HG02981 (cell line): ENCODE data around the gene SEMA6C.
A peak's percentile ranks its signal among the peaks of the same experiment; 100 is the strongest.

Experiments used
- ATAC-seq: cut with Tn5 transposase; IDR thresholded peaks from one replicate; pipeline ENCODE4 v1.9.1; 2021; ENCODE audit warnings: mild to moderate bottlenecking, moderate library complexity; ENCODE audit not compliant: unreplicated experiment

The SEMA6C gene

GRCh38 chr1:151164732-151165280 lies 18.4 kb upstream of the SEMA6C start:
- no peak for ATAC-seq

DNA sequence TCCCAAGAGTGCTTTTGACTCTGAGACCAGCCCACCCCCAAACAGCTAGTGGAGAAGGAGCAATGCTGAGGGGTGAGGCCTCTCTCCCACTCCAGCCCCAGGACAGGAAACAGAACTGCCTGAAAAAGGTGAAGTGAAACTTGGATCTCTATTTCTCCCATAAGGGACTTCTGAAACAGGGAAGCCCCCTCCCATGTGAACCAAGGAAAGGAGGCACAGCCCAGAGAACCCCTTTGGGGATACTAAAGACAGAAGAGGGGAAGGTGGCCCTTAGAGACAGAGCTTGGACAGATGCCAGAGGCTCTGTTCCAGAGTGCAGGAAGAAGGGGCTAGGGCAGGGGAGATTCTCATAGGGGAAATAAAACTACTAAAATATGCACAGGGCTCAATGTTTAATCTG lies 12.9 kb upstream of the SEMA6C start:
- no peak for ATAC-seq

- no peak for ATAC-seq
Measured at GRCh38 chr1:151158751-151159251, 12.4 kb upstream of the SEMA6C start.

DNA sequence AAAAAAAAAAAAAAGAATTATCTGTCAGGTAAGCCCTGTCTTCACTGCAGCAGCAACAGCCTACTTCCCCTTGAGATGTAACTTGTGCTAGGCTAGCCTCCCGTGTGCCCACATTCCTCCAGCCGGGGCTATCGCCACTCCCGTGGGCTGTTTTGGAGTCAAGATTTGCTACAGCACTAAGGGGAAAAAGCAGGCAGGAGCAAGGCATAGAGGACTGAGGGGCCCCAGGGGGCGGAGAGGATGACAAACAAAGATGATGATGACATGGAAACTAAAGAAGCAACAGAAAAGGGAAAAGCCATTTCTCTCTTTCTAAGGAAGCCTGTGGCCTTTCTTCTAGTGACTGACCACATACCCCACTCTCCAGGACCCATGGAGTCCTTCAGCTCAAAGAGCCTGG lies 11.9 kb upstream of the SEMA6C start:
- no peak for ATAC-seq

GRCh38 chr1:151157067-151157531 lies 10.7 kb upstream of the SEMA6C start:
- no peak for ATAC-seq

- ATAC-seq = peak; percentile 62
Measured at GRCh38 chr1:151156515-151156819, 10.0 kb upstream of the SEMA6C start, which contains the start of gene TNFAIP8L2. TNFAIP8L2 (plus strand) TSS chr1:151156649; CDS start chr1:151158698, 2,049 bp downstream.

- ATAC-seq = no peak
Measured at GRCh38 chr1:151147665-151148064, 1.2 kb upstream of the SEMA6C start.

DNA sequence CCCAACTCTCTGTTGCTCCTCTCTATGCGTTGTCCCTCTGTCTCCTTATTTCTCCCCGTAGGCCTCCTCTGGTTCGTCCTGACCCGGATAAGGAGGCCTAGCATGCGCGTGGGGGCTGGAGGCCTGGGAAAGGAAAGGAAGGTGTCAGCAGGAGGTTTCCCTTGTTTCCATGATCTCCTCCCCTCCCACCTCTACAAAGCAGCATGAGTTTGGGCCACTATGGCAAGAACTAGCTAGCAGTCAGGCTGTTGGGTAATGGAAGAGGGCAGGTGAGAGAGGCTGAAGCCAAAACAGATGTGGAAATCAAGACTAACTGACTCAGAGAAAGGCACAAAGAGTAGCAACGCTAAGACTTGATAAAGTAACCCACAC lies 687 bp upstream of the SEMA6C start:
- ATAC-seq = no peak

GRCh38 chr1:151146072-151146411 lies 389 bp downstream of the SEMA6C start:
- ATAC-seq = no peak

GRCh38 chr1:151145304-151146071 lies 943 bp downstream of the SEMA6C start:
- no peak for ATAC-seq

- ATAC-seq = no peak
Measured at GRCh38 chr1:151144474-151145303, 1.7 kb downstream of the SEMA6C start.

GRCh38 chr1:151143986-151144385 lies 2.4 kb downstream of the SEMA6C start:
- ATAC-seq = no peak

GRCh38 chr1:151143057-151143435 lies 3.4 kb downstream of the SEMA6C start:
- ATAC-seq = no peak

DNA sequence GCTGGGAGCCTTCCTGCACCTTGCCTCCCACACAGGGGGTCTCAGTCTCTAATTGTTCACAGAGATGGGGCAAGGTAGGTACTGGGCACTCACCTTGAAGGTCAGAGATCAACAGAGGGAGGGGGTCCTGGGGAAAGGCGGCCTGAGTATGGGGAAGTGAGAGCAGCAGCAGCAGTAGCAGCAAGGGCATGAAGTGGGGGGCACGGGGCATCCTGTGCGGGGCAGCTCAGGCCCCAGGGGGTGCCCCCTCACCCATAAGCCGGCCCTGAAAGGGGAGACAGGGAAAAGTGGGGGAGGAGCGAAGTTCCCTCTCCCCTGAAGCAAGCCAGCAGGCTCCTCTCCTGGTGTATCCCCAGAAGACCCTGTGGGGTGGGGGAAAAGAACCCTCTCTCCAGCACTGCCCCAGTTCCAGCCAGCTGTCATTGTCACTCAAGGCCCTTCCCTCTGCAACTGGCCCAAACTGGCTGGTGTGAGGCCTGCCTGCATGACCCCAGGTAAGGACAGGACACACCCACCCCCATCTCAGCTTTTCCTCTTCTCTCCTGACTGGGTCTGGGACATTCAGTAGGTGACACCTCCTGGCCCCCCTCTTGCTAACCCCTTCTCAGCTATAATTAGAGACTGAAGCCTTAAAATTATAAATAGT lies 3.9 kb downstream of the SEMA6C start:
- ATAC-seq = no peak

- ATAC-seq = no peak
Measured at GRCh38 chr1:151137789-151138188, 8.6 kb downstream of the SEMA6C start.

- ATAC-seq = no peak
Measured at GRCh38 chr1:151135433-151136385, 10.7 kb downstream of the SEMA6C start.

- ATAC-seq = no peak
Measured at GRCh38 chr1:151134991-151135390, 11.4 kb downstream of the SEMA6C start.

DNA sequence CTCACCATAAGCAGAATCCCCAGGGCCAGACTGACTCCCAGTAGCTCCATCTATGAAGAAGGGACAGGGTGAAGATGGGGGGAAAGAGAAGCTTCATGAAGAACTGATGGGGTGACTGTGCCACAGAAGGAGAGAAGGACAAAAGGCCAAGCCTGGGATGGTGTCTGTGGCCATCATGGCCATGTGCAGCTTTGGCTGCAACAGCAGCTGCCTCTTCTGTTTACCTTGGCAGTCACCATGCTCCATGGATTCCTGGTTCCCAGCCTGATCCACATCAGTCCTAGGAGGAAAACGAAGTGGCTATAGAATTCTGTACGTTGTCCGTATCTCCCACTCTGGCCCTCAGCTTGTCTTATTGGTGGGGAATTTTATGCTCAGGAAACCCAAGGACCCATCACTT lies 12.0 kb downstream of the SEMA6C start:
- no peak for ATAC-seq

GRCh38 chr1:151133018-151133806 lies 13.2 kb downstream of the SEMA6C start:
- ATAC-seq = no peak
